GM23338 (cell line): ENCODE results near the gene STN1. TPM values are rescaled to one million over a fixed set of nuclear protein-coding genes. Genes with fewer than 3 reads are reported as not detected.
"Not testable (repeated sequence)": the region's sequence is repeated elsewhere in the genome, so short reads cannot be mapped to it uniquely, and the experiment has no call there.

Source experiments
- ATAC-seq: fragments of 200-7000 bp; cut with Tn5 transposase; 3 replicates; pipeline ENCODE4 v1.9.1; 2020
- DNase-seq: peaks from one replicate; pipeline ENCODE4 v3.0.0-alpha.2; 2015; ENCODE audit warnings: low spot score
- H2AFZ ChIP-seq: fragments of 200-600 bp; sonication (generic); 2 replicates; pipeline ENCODE4 v1.8.0; 2016; ENCODE audit warnings: antibody characterized with exemption, mild to moderate bottlenecking, moderate library complexity
- H3F3A ChIP-seq: fragments of 200-600 bp; sonication (generic); replicated peaks from 2 replicates; pipeline ENCODE4 v1.8.0; 2017; ENCODE audit warnings: antibody characterized with exemption, mixed run types, low read depth
- H3K27ac ChIP-seq: fragments of 200-600 bp; sonication (generic); 2 replicates; pipeline ENCODE4 v1.6.1; 2016; ENCODE audit warnings: low read depth
- H3K27me3 ChIP-seq: fragments of 200-600 bp; sonication (generic); 2 replicates; pipeline ENCODE4 v1.8.0; 2016; ENCODE audit warnings: mild to moderate bottlenecking, mixed run types, moderate library complexity; ENCODE audit not compliant: insufficient read depth
- H3K36me3 ChIP-seq: fragments of 200-600 bp; sonication (generic); 2 replicates; pipeline ENCODE4 v1.8.0; 2016; ENCODE audit warnings: mild to moderate bottlenecking; ENCODE audit not compliant: insufficient read depth
- H3K4me1 ChIP-seq: fragments of 200-600 bp; sonication (generic); 2 replicates; pipeline ENCODE4 v1.8.0; 2016; ENCODE audit warnings: mild to moderate bottlenecking, moderate library complexity; ENCODE audit not compliant: insufficient read depth
- H3K4me2 ChIP-seq: fragments of 200-600 bp; sonication (generic); 2 replicates; pipeline ENCODE4 v1.7.1; 2017; ENCODE audit warnings: mixed run types
- H3K4me3 ChIP-seq: fragments of 200-600 bp; sonication (generic); 2 replicates; pipeline ENCODE4 v1.6.1; 2016; ENCODE audit warnings: mixed run types
- H3K79me2 ChIP-seq: fragments of 200-600 bp; sonication (generic); replicated peaks from 2 replicates; pipeline ENCODE4 v1.8.0; 2017; ENCODE audit warnings: mild to moderate bottlenecking; ENCODE audit not compliant: insufficient read depth
- H3K9me2 ChIP-seq: fragments of 200-600 bp; sonication (generic); 2 replicates; pipeline ENCODE4 v1.8.0; 2017; ENCODE audit not compliant: insufficient read depth
- H4K20me1 ChIP-seq: fragments of 200-600 bp; sonication (generic); replicated peaks from 2 replicates; pipeline ENCODE4 v1.8.0; 2017; ENCODE audit warnings: mild to moderate bottlenecking; ENCODE audit not compliant: insufficient read depth
- H3K27ac Mint-ChIP-seq: 2 replicates; pipeline ENCODE4 v1.8.0; 2020; ENCODE audit warnings: inconsistent platforms, mild to moderate bottlenecking, moderate library complexity, mixed read lengths
- H3K27me3 Mint-ChIP-seq: 3 replicates; pipeline ENCODE4 v1.8.0; 2022; ENCODE audit warnings: low read depth, mild to moderate bottlenecking, moderate library complexity, mixed read lengths, inconsistent platforms; ENCODE audit not compliant: insufficient read depth, poor library complexity
- H3K36me3 Mint-ChIP-seq: 3 replicates; pipeline ENCODE4 v1.8.0; 2021; ENCODE audit warnings: low read depth, mild to moderate bottlenecking, inconsistent platforms, moderate library complexity, mixed read lengths
- H3K4me1 Mint-ChIP-seq: 3 replicates; pipeline ENCODE4 v1.8.0; 2020; ENCODE audit warnings: mild to moderate bottlenecking, inconsistent platforms, mixed read lengths
- H3K4me3 Mint-ChIP-seq: 3 replicates; pipeline ENCODE4 v1.8.0; 2021; ENCODE audit warnings: moderate library complexity, mild to moderate bottlenecking, inconsistent platforms, mixed read lengths
- H3K9me3 Mint-ChIP-seq: 3 replicates; pipeline ENCODE4 v1.8.0; 2020; ENCODE audit warnings: moderate library complexity, mild to moderate bottlenecking, inconsistent platforms, mixed read lengths
- CTCF ChIP-seq, 2 experiments: fragments of 200-600 bp in 1 of 2; sonication (generic) in 1 of 2; conservative IDR thresholded peaks; 2 replicates each; pipeline versions ENCODE4 v1.5.1 to v1.6.1; 2016 to 2017; ENCODE audit warnings: antibody characterized with exemption in 2 of 2, low read depth in 2 of 2, mild to moderate bottlenecking in 2 of 2, moderate library complexity in 1 of 2
- EZH2 ChIP-seq: fragments of 200-600 bp; sonication (generic); IDR thresholded peaks from one replicate; pipeline ENCODE4 v1.8.0; 2017; ENCODE audit warnings: antibody characterized with exemption, mild to moderate bottlenecking, low read depth; ENCODE audit not compliant: unreplicated experiment
- EZH2phosphoT487 ChIP-seq: fragments of 200-600 bp; sonication (generic); IDR thresholded peaks from one replicate; pipeline ENCODE4 v1.8.1; 2018; ENCODE audit warnings: antibody characterized with exemption; ENCODE audit not compliant: unreplicated experiment
- ZNF331 ChIP-seq: fragments of 250-450 bp; sonication (Bioruptor Pico); IDR thresholded peaks from 2 replicates; pipeline ENCODE4 v1.5.0; 2020; ENCODE audit warnings: low read depth, mild to moderate bottlenecking, moderate library complexity
- polyA plus RNA-seq: library from polyadenylated mRNA; unstranded; fragments of >200 nt; fragmentation: Nextera tagmentation; extraction: Ambion mirVana; gene quantifications from 2 replicates; pipeline ENCODE4 v1.2.1, GENCODE V29; 2016
- total RNA-seq: library from RNA; depleted of rRNA; stranded (reverse); fragments of >200 nt; shearing (Covaris generic); gene quantifications from 2 replicates; pipeline ENCODE4 v1.2.3, GENCODE V29; 2014

The STN1 gene
- total and polyA plus RNA-seq, 2 experiments from 2014 or later = 7.2 to 11.3 TPM

GRCh38 chr10:103845346-103845745, 72.6 kb downstream of the STN1 start:
- not testable (repeated sequence) for H3K27me3 Mint-ChIP-seq, H3K9me2 ChIP-seq, H3K79me2 ChIP-seq, H3K27ac Mint-ChIP-seq, H3K27me3 ChIP-seq, H3K4me2 ChIP-seq, H3F3A ChIP-seq, H3K36me3 ChIP-seq, ATAC-seq, H3K4me3 Mint-ChIP-seq, H2AFZ ChIP-seq, DNase-seq, H4K20me1 ChIP-seq, H3K36me3 Mint-ChIP-seq, H3K4me3 ChIP-seq, H3K9me3 Mint-ChIP-seq, H3K27ac ChIP-seq
- H3K4me1 ChIP-seq = peaks cover 26% of the 10 kb centered on the region
- H3K4me1 Mint-ChIP-seq = peaks cover 43% of the 10 kb centered on the region

GRCh38 chr10:103843854-103844570, 74.0 kb downstream of the STN1 start:
- ATAC-seq = no peak

GRCh38 chr10:103843045-103843444, 74.9 kb downstream of the STN1 start:
- H3K9me3 Mint-ChIP-seq = no peaks in the 10 kb centered on the region
- Histone ChIP-seq H3K4me2 (no peak overlapping the region), H3K9me2 (no peaks in the 10 kb centered on the region), H2AFZ (no peak overlapping the region), H3F3A (0 out of 2 replicates have a peak, but pooled peaks cover 5% of the 10 kb centered on the region), H4K20me1 (no peaks in the 10 kb centered on the region), H3K27ac (no peak overlapping the region), H3K4me3 (no peak overlapping the region), H3K4me1 (peaks cover 33% of the 10 kb centered on the region), H3K27me3 (no peaks in the 10 kb centered on the region), H3K79me2 (no peaks in the 10 kb centered on the region), H3K36me3 (no peaks in the 10 kb centered on the region)
- peaks cover 50% of the 10 kb centered on the region for H3K4me1 Mint-ChIP-seq
- H3K4me3 Mint-ChIP-seq = no peak overlapping the region
- H3K27me3 Mint-ChIP-seq = peaks cover 1% of the 10 kb centered on the region
- DNase-seq (no peak), ATAC-seq (no peak)
- TF ChIP-seq EZH2phosphoT487 = no peak
- no peaks in the 10 kb centered on the region for H3K36me3 Mint-ChIP-seq
- H3K27ac Mint-ChIP-seq = no peak overlapping the region

More at GRCh38 chr10:103843854-103844570, 74.0 kb downstream of the STN1 start:
- Histone ChIP-seq H3K27ac (no peak overlapping the region), H2AFZ (no peak overlapping the region), H3K4me3 (no peak overlapping the region), H3K4me1 (peaks cover 37% of the 10 kb centered on the region), H3K4me2 (no peak overlapping the region), H3K36me3 (no peaks in the 10 kb centered on the region), H3F3A (0 out of 2 replicates have a peak, but pooled peaks cover 5% of the 10 kb centered on the region), H3K79me2 (no peaks in the 10 kb centered on the region), H3K27me3 (no peaks in the 10 kb centered on the region), H3K9me2 (no peaks in the 10 kb centered on the region), H4K20me1 (no peaks in the 10 kb centered on the region)
- peaks cover 46% of the 10 kb centered on the region for H3K4me1 Mint-ChIP-seq
- TF ChIP-seq CTCF (conservative IDR thresholded peaks at IDR 0.05; ENCODE audit: low read depth in 2 of 2) = no peak
- no peak for TF ChIP-seq EZH2
- no peak for TF ChIP-seq EZH2phosphoT487
- TF ChIP-seq ZNF331 = no peak
- DNase-seq = no peak
- H3K4me3 Mint-ChIP-seq = no peak overlapping the region
- H3K27ac Mint-ChIP-seq = no peak overlapping the region
- H3K27me3 Mint-ChIP-seq = peaks cover 3% of the 10 kb centered on the region
- no peaks in the 10 kb centered on the region for H3K36me3 Mint-ChIP-seq
- no peaks in the 10 kb centered on the region for H3K9me3 Mint-ChIP-seq
